Measurements from ENCODE around the gene ATP11A.
A peak's percentile ranks its signal among the peaks of the same experiment; 100 is the strongest.

The ATP11A gene

GRCh38 chr13:112744168-112745021 is 54.6 kb downstream of the ATP11A start:
- no peak for DNase-seq

GRCh38 chr13:112746044-112746443 is 56.2 kb downstream of the ATP11A start:
- no peak for DNase-seq

- no peak for DNase-seq
Observed at GRCh38 chr13:112747256-112747655, 57.4 kb downstream of the ATP11A start.

- DNase-seq: no peak
Observed at GRCh38 chr13:112748947-112749735, 59.3 kb downstream of the ATP11A start.

- DNase-seq: no peak
Observed at GRCh38 chr13:112750570-112750969, 60.7 kb downstream of the ATP11A start.

- no peak for DNase-seq
Observed at GRCh38 chr13:112751617-112752016, 61.8 kb downstream of the ATP11A start.

- no peak for DNase-seq
Observed at GRCh38 chr13:112752211-112752610, 62.4 kb downstream of the ATP11A start.

GRCh38 chr13:112752711-112753541 is 63.1 kb downstream of the ATP11A start:
- DNase-seq: peak; percentile 7

GRCh38 chr13:112753833-112754232 is 64.0 kb downstream of the ATP11A start:
- no peak for DNase-seq

- DNase-seq: no peak
Observed at GRCh38 chr13:112754281-112755025, 64.6 kb downstream of the ATP11A start.

GRCh38 chr13:112755331-112755730 is 65.5 kb downstream of the ATP11A start:
- no peak for DNase-seq

GRCh38 chr13:112756081-112756480 is 66.2 kb downstream of the ATP11A start:
- no peak for DNase-seq

GRCh38 chr13:112756511-112756966 is 66.7 kb downstream of the ATP11A start:
- no peak for DNase-seq

GRCh38 chr13:112756967-112757758 is 67.3 kb downstream of the ATP11A start:
- no peak for DNase-seq

- DNase-seq: no peak
Observed at GRCh38 chr13:112757759-112758086, 67.9 kb downstream of the ATP11A start.

GRCh38 chr13:112759053-112759452 is 69.2 kb downstream of the ATP11A start:
- no peak for DNase-seq

- no peak for DNase-seq
Observed at GRCh38 chr13:112759827-112760226, 70.0 kb downstream of the ATP11A start.

GRCh38 chr13:112760435-112760834 is 70.6 kb downstream of the ATP11A start:
- no peak for DNase-seq

GRCh38 chr13:112760931-112761330 is 71.1 kb downstream of the ATP11A start:
- DNase-seq: no peak

- no peak for DNase-seq
Observed at GRCh38 chr13:112761701-112762689, 72.2 kb downstream of the ATP11A start.

All from activated naive CD4-positive, alpha-beta T cell treated with Interleukin-2 at 50 U/mL for 16 hours (primary cell).